ENCODE data around the gene MIS12. TPM values are rescaled to one million over a fixed set of nuclear protein-coding genes. Genes with fewer than 3 reads are reported as not detected.
A peak's percentile ranks its signal among the peaks of the same experiment; 100 is the strongest.

MIS12 gene
- total and polyA plus RNA-seq, 2 donors (not counting 1 experiment from before 2014, with no cell fraction given): 11.1 to 11.2 TPM

DNA sequence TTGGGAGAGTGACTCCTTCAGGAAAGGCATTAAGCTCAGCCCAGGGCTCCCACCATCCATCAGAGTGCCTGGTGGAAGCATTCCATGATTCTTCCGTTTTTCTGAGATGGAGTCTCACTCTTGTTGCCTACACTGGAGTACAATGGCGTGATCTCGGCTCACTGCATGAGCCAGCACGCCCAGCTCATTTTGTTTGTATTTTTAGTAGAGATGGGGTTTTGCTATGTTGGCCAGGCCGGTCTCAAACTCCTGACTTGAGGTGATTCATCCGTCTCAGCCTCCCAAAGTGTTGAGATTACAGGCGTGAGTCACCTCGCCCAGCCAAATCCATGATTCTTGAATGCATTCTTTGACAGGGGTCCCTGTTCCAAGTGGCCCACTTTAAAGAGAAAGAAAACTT, 23.1 kb downstream of the MIS12 start:
- DNase-seq (ENCODE audit: low read depth in 2 of 2): peak; percentile 39 to 85
- Histone ChIP-seq H3K9ac (ENCODE audit: insufficient read depth, low read length) (no peak overlapping the region), H3K36me3 (ENCODE audit: control insufficient read depth, insufficient read depth, low read length) (peaks cover under 1% of the 10 kb centered on the region), H3K27ac (ENCODE audit: insufficient read depth, low read length) (peak overlapping the region; percentile 83), H3K9me3 (ENCODE audit: control insufficient read depth, insufficient read depth, low read depth, low read length) (no peaks in the 10 kb centered on the region), H3K4me1 (ENCODE audit: control insufficient read depth, extremely low read depth, insufficient read depth, low read length) (peaks cover 6% of the 10 kb centered on the region), H3K4me2 (ENCODE audit: extremely low read depth, insufficient read depth, low read length) (no peak overlapping the region), H3K79me2 (ENCODE audit: control insufficient read depth, insufficient read depth, low read length) (no peaks in the 10 kb centered on the region), H3K4me3 (replicated peaks in 1 of 4; ENCODE audit: control extremely low read depth in 1 of 4, insufficient read depth in 1 of 4, low read depth in 3 of 4, low read length in 4 of 4) (no peak overlapping the region), H3K27me3 (ENCODE audit: control insufficient read depth, insufficient read depth, low read length) (no peaks in the 10 kb centered on the region), H4K20me1 (ENCODE audit: control insufficient read depth, extremely low read depth, insufficient read depth, low read length) (no peaks in the 10 kb centered on the region), H2AFZ (ENCODE audit: low read length) (no peak overlapping the region)
- TF ChIP-seq, protein P1, sequence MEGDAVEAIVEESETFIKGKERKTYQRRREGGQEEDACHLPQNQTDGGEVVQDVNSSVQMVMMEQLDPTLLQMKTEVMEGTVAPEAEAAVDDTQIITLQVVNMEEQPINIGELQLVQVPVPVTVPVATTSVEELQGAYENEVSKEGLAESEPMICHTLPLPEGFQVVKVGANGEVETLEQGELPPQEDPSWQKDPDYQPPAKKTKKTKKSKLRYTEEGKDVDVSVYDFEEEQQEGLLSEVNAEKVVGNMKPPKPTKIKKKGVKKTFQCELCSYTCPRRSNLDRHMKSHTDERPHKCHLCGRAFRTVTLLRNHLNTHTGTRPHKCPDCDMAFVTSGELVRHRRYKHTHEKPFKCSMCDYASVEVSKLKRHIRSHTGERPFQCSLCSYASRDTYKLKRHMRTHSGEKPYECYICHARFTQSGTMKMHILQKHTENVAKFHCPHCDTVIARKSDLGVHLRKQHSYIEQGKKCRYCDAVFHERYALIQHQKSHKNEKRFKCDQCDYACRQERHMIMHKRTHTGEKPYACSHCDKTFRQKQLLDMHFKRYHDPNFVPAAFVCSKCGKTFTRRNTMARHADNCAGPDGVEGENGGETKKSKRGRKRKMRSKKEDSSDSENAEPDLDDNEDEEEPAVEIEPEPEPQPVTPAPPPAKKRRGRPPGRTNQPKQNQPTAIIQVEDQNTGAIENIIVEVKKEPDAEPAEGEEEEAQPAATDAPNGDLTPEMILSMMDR (conservative IDR thresholded peaks at IDR 0.05 in 1 of 2, IDR thresholded peaks at IDR 0.05 in 1 of 2; ENCODE audit: low read depth in 1 of 2, low read length in 2 of 2): no peak
- TF ChIP-seq EZH2 (IDR thresholded peaks at IDR 0.05; ENCODE audit: low read length, missing control alignments): no peak

DNA sequence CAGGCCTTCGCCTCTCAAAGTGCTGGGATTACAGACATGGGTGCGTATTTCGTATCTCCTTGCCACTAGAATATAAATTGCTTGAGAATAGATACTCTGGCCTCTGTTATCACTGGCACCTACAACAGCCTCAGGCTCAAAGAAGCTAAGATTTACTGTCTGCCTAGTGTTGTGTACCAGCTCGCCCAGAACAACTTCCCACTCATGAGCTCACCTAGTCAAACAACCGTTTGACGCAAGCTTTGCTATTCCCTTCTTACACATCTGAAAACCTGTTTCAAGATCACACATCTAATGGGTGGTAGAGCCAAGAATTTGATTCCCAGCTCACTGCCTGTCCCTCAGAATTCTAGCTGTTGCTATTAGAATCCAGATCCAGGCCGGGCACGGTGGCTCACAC, 24.4 kb downstream of the MIS12 start:
- Histone ChIP-seq H3K27ac (ENCODE audit: insufficient read depth, low read length) (no peak overlapping the region), H3K4me1 (ENCODE audit: control insufficient read depth, extremely low read depth, insufficient read depth, low read length) (peaks cover 8% of the 10 kb centered on the region), H3K36me3 (ENCODE audit: control insufficient read depth, insufficient read depth, low read length) (peaks cover 4% of the 10 kb centered on the region), H2AFZ (ENCODE audit: low read length) (no peak overlapping the region), H3K9me3 (ENCODE audit: control insufficient read depth, insufficient read depth, low read depth, low read length) (no peaks in the 10 kb centered on the region), H3K4me2 (ENCODE audit: extremely low read depth, insufficient read depth, low read length) (no peak overlapping the region), H3K27me3 (ENCODE audit: control insufficient read depth, insufficient read depth, low read length) (no peaks in the 10 kb centered on the region), H3K9ac (ENCODE audit: insufficient read depth, low read length) (no peak overlapping the region), H3K4me3 (replicated peaks in 1 of 4; ENCODE audit: control extremely low read depth in 1 of 4, insufficient read depth in 1 of 4, low read depth in 3 of 4, low read length in 4 of 4) (no peak overlapping the region), H3K79me2 (ENCODE audit: control insufficient read depth, insufficient read depth, low read length) (no peaks in the 10 kb centered on the region), H4K20me1 (ENCODE audit: control insufficient read depth, extremely low read depth, insufficient read depth, low read length) (no peaks in the 10 kb centered on the region)
- no peak for DNase-seq (ENCODE audit: low read depth in 2 of 2)
- no peak for TF ChIP-seq EZH2 (IDR thresholded peaks at IDR 0.05; ENCODE audit: low read length, missing control alignments)
- TF ChIP-seq, protein P1 (conservative IDR thresholded peaks at IDR 0.05 in 1 of 2, IDR thresholded peaks at IDR 0.05 in 1 of 2; ENCODE audit: low read depth in 1 of 2, low read length in 2 of 2): no peak

DNA sequence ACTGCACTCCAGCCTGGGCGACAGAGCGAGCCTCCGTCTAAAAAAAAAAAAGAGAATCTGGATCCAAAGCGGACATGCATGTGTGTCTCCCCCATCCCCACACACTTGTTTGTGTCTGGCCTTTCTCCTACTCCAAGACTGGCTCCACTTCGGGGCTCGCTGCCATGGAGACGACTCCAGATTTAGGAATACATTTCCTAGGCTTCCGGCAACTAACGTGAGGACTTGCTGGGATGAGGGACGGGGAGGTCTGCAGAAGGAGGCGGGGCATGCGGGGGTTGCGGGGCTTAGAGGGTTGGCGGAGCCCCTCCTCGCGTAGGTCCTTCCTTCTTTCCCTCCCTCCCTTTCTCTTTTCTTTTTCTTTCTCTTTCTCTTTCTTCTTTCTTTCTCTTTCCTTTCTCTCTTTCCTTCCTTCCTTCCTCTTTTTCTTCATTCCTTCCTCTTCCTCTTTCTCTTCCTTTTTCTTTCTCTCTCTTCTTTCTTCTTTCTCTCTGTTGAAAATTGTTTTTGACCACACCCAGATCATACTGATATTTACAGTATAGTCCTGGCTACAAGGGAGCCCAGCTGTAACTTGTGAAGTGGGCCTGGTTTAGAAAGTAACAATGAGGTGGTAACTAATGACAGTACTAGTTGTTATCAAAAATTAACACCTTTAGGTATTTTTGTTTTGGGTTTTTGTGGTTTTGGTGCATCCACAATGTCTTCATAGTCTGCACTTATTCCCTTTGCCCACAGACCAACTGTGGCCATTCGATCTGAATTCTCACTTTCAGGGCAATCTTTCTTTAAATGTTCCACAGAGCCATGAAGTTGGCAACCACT, 25.2 kb downstream of the MIS12 start:
- TF ChIP-seq, protein P1 (conservative IDR thresholded peaks at IDR 0.05 in 1 of 2, IDR thresholded peaks at IDR 0.05 in 1 of 2; ENCODE audit: low read depth in 1 of 2, low read length in 2 of 2): no peak
- no peak for TF ChIP-seq EZH2 (IDR thresholded peaks at IDR 0.05; ENCODE audit: low read length, missing control alignments)
- H4K20me1 ChIP-seq (ENCODE audit: control insufficient read depth, extremely low read depth, insufficient read depth, low read length): no peaks in the 10 kb centered on the region
- H3K4me2 ChIP-seq (ENCODE audit: extremely low read depth, insufficient read depth, low read length): no peak overlapping the region
- no peak overlapping the region for H2AFZ ChIP-seq (ENCODE audit: low read length)
- H3K4me3 ChIP-seq (replicated peaks in 1 of 4; ENCODE audit: control extremely low read depth in 1 of 4, insufficient read depth in 1 of 4, low read depth in 3 of 4, low read length in 4 of 4): no peak overlapping the region
- H3K4me1 ChIP-seq (ENCODE audit: control insufficient read depth, extremely low read depth, insufficient read depth, low read length): peaks cover 10% of the 10 kb centered on the region
- H3K27ac ChIP-seq (ENCODE audit: insufficient read depth, low read length): no peak overlapping the region
- H3K9ac ChIP-seq (ENCODE audit: insufficient read depth, low read length): no peak overlapping the region
- DNase-seq (ENCODE audit: low read depth in 2 of 2): no peak
- H3K36me3 ChIP-seq (ENCODE audit: control insufficient read depth, insufficient read depth, low read length): peaks cover 4% of the 10 kb centered on the region
- H3K27me3 ChIP-seq (ENCODE audit: control insufficient read depth, insufficient read depth, low read length): no peaks in the 10 kb centered on the region
- no peaks in the 10 kb centered on the region for H3K9me3 ChIP-seq (ENCODE audit: control insufficient read depth, insufficient read depth, low read depth, low read length)
- no peaks in the 10 kb centered on the region for H3K79me2 ChIP-seq (ENCODE audit: control insufficient read depth, insufficient read depth, low read length)

All from fibroblast of lung (primary cell).